CD4-positive, CD25-positive, alpha-beta regulatory T cell (primary cell): ENCODE results near the gene SERPINA3. TPM values are rescaled to one million over a fixed set of nuclear protein-coding genes. Genes with fewer than 3 reads are reported as not detected.

Experiments used
- ATAC-seq, 2 donors: fragments of 150-1000 bp; cut with Tn5 transposase; one replicate each; pipeline ENCODE4 v1.10.0; 2021; ENCODE audit warnings: low read depth in 2 of 2, moderate number of reproducible peaks in 2 of 2, moderate library complexity in 1 of 2
- DNase-seq, 3 donors: peaks; one replicate each; pipeline versions ENCODE4 v3.0.0 to v3.0.0-alpha.2; 2012 to 2022; ENCODE audit warnings: mixed read lengths in 1 of 3
- H3K27ac ChIP-seq: one replicate; pipeline ENCODE4 v1.7.0; 2013; ENCODE audit warnings: mild to moderate bottlenecking, low read length; ENCODE audit not compliant: insufficient read depth, poor library complexity, severe bottlenecking
- H3K27me3 ChIP-seq: one replicate; pipeline ENCODE4 v1.7.0; 2013; ENCODE audit warnings: low read length; ENCODE audit not compliant: control insufficient read depth, insufficient read depth
- H3K36me3 ChIP-seq: one replicate; pipeline ENCODE4 v1.7.0; 2013; ENCODE audit warnings: mild to moderate bottlenecking, low read length, moderate library complexity; ENCODE audit not compliant: control insufficient read depth, insufficient read depth
- H3K4me1 ChIP-seq: 2 replicates; pipeline ENCODE4 v1.7.0; 2013; ENCODE audit warnings: mild to moderate bottlenecking, low read length; ENCODE audit not compliant: insufficient read depth, control insufficient read depth, poor library complexity, severe bottlenecking
- H3K4me3 ChIP-seq: one replicate; pipeline ENCODE4 v1.7.0; 2013; ENCODE audit warnings: low read depth, mild to moderate bottlenecking, low read length, moderate library complexity
- H3K9me3 ChIP-seq, 2 experiments: 1 replicate in 1 of 2; 2 replicates in 1 of 2; pipeline ENCODE4 v1.7.0; 2013; ENCODE audit warnings: low read length in 2 of 2, mild to moderate bottlenecking in 1 of 2, moderate library complexity in 1 of 2; ENCODE audit not compliant: control insufficient read depth in 2 of 2
- H3K27ac Mint-ChIP-seq, 3 donors: one replicate each; pipeline ENCODE4 v1.8.0; 2020 to 2022; ENCODE audit warnings: mild to moderate bottlenecking in 3 of 3, mixed read lengths in 3 of 3, moderate library complexity in 2 of 3
- H3K27me3 Mint-ChIP-seq: one replicate; pipeline ENCODE4 v1.8.0; 2022; ENCODE audit warnings: mild to moderate bottlenecking, mixed read lengths
- H3K36me3 Mint-ChIP-seq: one replicate; pipeline ENCODE4 v1.8.0; 2020; ENCODE audit warnings: mixed read lengths
- H3K4me1 Mint-ChIP-seq, 4 donors: one replicate each; pipeline ENCODE4 v1.8.0; 2020 to 2022; ENCODE audit warnings: mixed read lengths in 4 of 4, mild to moderate bottlenecking in 1 of 4
- H3K4me3 Mint-ChIP-seq, 4 donors: one replicate each; pipeline ENCODE4 v1.8.0; 2020 to 2022; ENCODE audit warnings: mild to moderate bottlenecking in 4 of 4, mixed read lengths in 4 of 4, moderate library complexity in 3 of 4
- H3K9me3 Mint-ChIP-seq, 7 donors: one replicate each; pipeline ENCODE4 v1.8.0; 2020 to 2022; ENCODE audit warnings: mixed read lengths in 7 of 7, mild to moderate bottlenecking in 3 of 7, moderate library complexity in 2 of 7
- polyA plus RNA-seq, 4 donors: library from polyadenylated mRNA; unstranded; fragments of 300-500 nt; fragmentation: Illumina TruSeq; gene quantifications; one replicate each; pipeline ENCODE4 v1.2.3, GENCODE V29; 2021
- total RNA-seq: library from RNA; stranded (reverse); gene quantifications from one replicate; pipeline ENCODE4 v1.2.3, GENCODE V29; 2022

The SERPINA3 gene
- total and polyA plus RNA-seq, 5 donors from 2014 or later = not detected

- Mint-ChIP-seq H3K9me3 (peaks cover 0 to 7% (median 0%) of the 10 kb centered on the region in 7 donors), H3K4me3 (no peak overlapping the region), H3K4me1 (no peaks in the 10 kb centered on the region)
Measured at GRCh38 chr14:94578712-94579111, 33.5 kb upstream of the SERPINA3 start.

DNA sequence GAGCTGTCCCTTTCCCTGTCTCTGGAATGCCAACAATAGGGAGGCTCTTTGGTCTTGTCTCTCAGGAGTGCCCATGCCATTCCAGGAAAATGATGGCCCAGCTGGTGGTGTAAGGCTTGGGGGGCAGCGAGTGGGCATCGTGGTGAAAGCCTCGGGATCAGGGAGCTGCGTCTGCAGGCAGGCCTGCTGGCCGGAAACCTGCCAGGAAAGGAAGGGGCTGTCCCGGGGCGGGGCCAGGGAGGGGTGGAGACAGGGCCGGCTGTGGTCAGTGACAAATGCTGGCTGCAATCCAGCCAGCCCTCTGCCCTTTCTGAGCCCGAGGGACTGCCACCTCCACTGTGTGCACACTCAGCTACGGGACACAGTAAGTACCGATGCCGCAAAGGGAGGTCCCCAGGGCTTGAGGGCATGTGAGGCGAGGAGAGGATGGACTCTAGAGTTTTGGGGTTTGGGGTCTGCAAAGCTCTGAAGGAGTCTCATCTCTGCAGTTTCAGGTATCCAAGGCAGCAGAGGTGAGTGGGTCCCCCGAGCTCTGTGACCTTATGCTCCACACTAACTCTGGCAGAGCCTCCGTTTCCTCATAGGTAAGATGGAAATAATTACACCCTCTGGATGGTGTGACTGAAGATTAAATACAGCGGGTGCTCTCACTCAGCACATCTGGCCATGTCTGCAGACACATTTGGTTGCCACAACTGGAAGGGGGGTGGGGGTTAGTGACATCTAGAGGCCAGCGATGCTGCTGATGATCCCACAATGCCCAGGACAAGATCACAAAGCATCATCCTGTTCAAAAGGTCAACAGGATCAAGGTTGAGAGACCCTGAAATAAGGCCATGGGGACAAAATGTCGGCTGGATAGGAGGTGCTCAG lies 30.8 kb upstream of the SERPINA3 start, which contains the start of gene SERPINA5:
Gene SERPINA5, plus strand, starts transcription at position 300 of the 873 bp plus-strand sequence. CDS start 5,937 bp downstream, outside the sequence.
- H3K27me3 ChIP-seq = no peaks in the 10 kb centered on the region
- H3K4me1 Mint-ChIP-seq = no peaks in the 10 kb centered on the region
- ATAC-seq = no peak
- no peaks in the 10 kb centered on the region for H3K4me1 ChIP-seq
- H3K36me3 Mint-ChIP-seq = no peaks in the 10 kb centered on the region
- no peaks in the 10 kb centered on the region for H3K36me3 ChIP-seq
- H3K4me3 Mint-ChIP-seq = no peak within 1 kb of the TSS
- no peaks in the 10 kb centered on the region for H3K9me3 ChIP-seq
- no peak within 1 kb of the TSS for H3K27ac ChIP-seq
- H3K9me3 Mint-ChIP-seq = peaks cover 0 to 7% (median 0%) of the 10 kb centered on the region in 7 donors
- no peaks in the 10 kb centered on the region for H3K27me3 Mint-ChIP-seq
- DNase-seq = no peak
- H3K4me3 ChIP-seq = no peak within 1 kb of the TSS
- H3K27ac Mint-ChIP-seq = no peak within 1 kb of the TSS

More at GRCh38 chr14:94578712-94579111, 33.5 kb upstream of the SERPINA3 start:
- Histone ChIP-seq H3K9me3 (no peaks in the 10 kb centered on the region), H3K27me3 (no peaks in the 10 kb centered on the region), H3K27ac (no peak overlapping the region), H3K4me3 (no peak overlapping the region), H3K36me3 (no peaks in the 10 kb centered on the region), H3K4me1 (no peaks in the 10 kb centered on the region)
- ATAC-seq (no peak), DNase-seq (no peak)
- H3K36me3 Mint-ChIP-seq = no peaks in the 10 kb centered on the region
- H3K27ac Mint-ChIP-seq = no peak overlapping the region
- H3K27me3 Mint-ChIP-seq = no peaks in the 10 kb centered on the region

DNA sequence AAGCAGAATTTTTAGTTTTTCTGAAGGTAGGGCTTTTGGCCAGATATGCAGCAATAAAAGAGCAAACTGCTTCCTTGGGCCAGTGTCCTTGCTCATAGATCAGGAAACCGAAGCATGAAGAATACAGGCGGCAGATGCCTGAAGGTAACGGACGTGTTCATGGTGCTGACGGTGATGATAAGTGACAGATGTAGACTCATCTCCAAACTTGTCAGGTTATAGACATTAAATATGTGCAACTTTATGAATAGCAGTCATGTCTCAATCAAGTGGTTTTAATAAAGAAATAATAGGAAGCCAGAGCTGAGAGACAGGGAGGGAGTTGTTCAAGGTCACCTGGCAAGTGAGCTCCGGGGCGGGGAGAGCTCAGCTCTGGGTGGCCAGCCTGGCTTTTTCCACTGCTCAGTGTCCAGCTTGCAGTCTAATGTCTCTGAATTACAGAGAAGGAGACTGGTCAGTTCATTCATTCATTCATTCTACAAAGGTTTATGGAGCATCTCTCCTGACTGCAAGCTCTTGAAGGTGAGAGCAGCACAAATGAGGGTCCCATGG lies 29.9 kb upstream of the SERPINA3 start:
- Histone ChIP-seq H3K4me1 (no peaks in the 10 kb centered on the region), H3K27me3 (no peaks in the 10 kb centered on the region), H3K36me3 (no peaks in the 10 kb centered on the region), H3K4me3 (no peak overlapping the region), H3K9me3 (no peaks in the 10 kb centered on the region), H3K27ac (no peak overlapping the region)
- no peaks in the 10 kb centered on the region for H3K36me3 Mint-ChIP-seq
- H3K27ac Mint-ChIP-seq = no peak overlapping the region
- ATAC-seq (no peak), DNase-seq (no peak)
- H3K9me3 Mint-ChIP-seq = peaks cover 0 to 7% (median 0%) of the 10 kb centered on the region in 7 donors
- no peaks in the 10 kb centered on the region for H3K4me1 Mint-ChIP-seq
- H3K4me3 Mint-ChIP-seq = no peak overlapping the region
- H3K27me3 Mint-ChIP-seq = no peaks in the 10 kb centered on the region

GRCh38 chr14:94582851-94583250 lies 29.3 kb upstream of the SERPINA3 start:
- Mint-ChIP-seq H3K27me3 (no peaks in the 10 kb centered on the region), H3K4me3 (no peak overlapping the region), H3K27ac (no peak overlapping the region), H3K9me3 (peaks cover 0 to 7% (median 0%) of the 10 kb centered on the region in 7 donors), H3K36me3 (no peaks in the 10 kb centered on the region), H3K4me1 (no peaks in the 10 kb centered on the region)
- no peak overlapping the region for H3K27ac ChIP-seq
- ATAC-seq (no peak), DNase-seq (no peak)
- H3K4me3 ChIP-seq = no peak overlapping the region
- H3K27me3 ChIP-seq = no peaks in the 10 kb centered on the region
- H3K36me3 ChIP-seq = no peaks in the 10 kb centered on the region
- H3K9me3 ChIP-seq = no peaks in the 10 kb centered on the region
- H3K4me1 ChIP-seq = no peaks in the 10 kb centered on the region

- Mint-ChIP-seq H3K27me3 (no peaks in the 10 kb centered on the region), H3K4me3 (no peak overlapping the region), H3K4me1 (no peaks in the 10 kb centered on the region), H3K9me3 (peaks cover 0 to 7% (median 0%) of the 10 kb centered on the region in 7 donors), H3K27ac (no peak overlapping the region), H3K36me3 (no peaks in the 10 kb centered on the region)
- H3K4me1 ChIP-seq = no peaks in the 10 kb centered on the region
- DNase-seq (no peak), ATAC-seq (no peak)
- H3K27ac ChIP-seq = no peak overlapping the region
- H3K4me3 ChIP-seq = no peak overlapping the region
- H3K9me3 ChIP-seq = no peaks in the 10 kb centered on the region
- H3K36me3 ChIP-seq = no peaks in the 10 kb centered on the region
- H3K27me3 ChIP-seq = no peaks in the 10 kb centered on the region
Measured at GRCh38 chr14:94583557-94583956, 28.6 kb upstream of the SERPINA3 start.

DNA sequence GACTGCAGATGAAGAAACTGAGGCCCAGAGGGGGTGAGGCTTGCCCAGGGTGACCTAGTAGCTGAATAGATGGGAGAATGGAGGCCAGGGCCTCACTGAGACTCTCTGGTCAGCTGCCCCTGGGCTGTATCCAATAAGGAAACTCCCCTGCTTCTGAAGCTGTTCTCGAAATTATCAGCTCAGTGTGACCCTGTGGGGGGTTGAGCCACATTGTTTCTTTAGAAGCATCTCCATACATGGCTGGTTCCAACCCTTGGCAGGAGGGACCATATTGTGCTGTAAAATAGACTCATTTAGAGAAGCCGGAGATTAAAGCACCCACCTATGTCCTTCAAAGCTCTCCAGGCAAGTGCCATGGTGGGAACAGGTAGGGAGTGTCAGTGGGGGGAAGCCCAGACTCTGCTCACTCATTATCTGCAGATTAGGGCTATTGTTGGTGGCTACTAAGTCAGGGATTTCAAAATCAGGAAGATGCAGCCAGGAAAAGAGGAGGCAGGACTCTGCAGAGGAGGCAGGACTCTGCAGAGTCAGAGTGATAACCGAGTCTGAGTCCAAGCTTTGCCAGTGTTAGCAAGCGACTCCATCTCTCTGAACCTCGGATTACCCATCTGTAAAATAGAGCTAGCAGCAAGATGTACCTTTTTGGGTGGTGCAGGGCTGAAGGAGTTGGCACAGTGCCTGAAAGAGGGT lies 27.5 kb upstream of the SERPINA3 start:
- no peak overlapping the region for H3K27ac ChIP-seq
- no peak for DNase-seq
- H3K4me1 ChIP-seq = no peaks in the 10 kb centered on the region
- Mint-ChIP-seq H3K9me3 (peaks cover 0 to 3% (median 0%) of the 10 kb centered on the region in 7 donors), H3K27me3 (no peaks in the 10 kb centered on the region), H3K4me1 (no peaks in the 10 kb centered on the region), H3K36me3 (no peaks in the 10 kb centered on the region), H3K4me3 (no peak overlapping the region), H3K27ac (no peak overlapping the region)
- H3K4me3 ChIP-seq = no peak overlapping the region
- no peaks in the 10 kb centered on the region for H3K9me3 ChIP-seq
- H3K27me3 ChIP-seq = no peaks in the 10 kb centered on the region
- H3K36me3 ChIP-seq = no peaks in the 10 kb centered on the region
- ATAC-seq = no peak

GRCh38 chr14:94586635-94587034 lies 25.6 kb upstream of the SERPINA3 start:
- no peak for ATAC-seq
- Histone ChIP-seq H3K27me3 (no peaks in the 10 kb centered on the region), H3K27ac (no peak overlapping the region), H3K36me3 (no peaks in the 10 kb centered on the region), H3K4me3 (no peak overlapping the region), H3K4me1 (no peaks in the 10 kb centered on the region), H3K9me3 (no peaks in the 10 kb centered on the region)
- no peak for DNase-seq
- Mint-ChIP-seq H3K9me3 (peaks cover 0 to 5% (median 0%) of the 10 kb centered on the region in 7 donors), H3K36me3 (no peaks in the 10 kb centered on the region), H3K4me3 (no peak overlapping the region), H3K27ac (no peak overlapping the region), H3K4me1 (no peaks in the 10 kb centered on the region), H3K27me3 (no peaks in the 10 kb centered on the region)
